Measurements from ENCODE around the gene CAPN14.

The CAPN14 gene

GRCh38 chr2:31222071-31222470, 4.8 kb upstream of the CAPN14 start:
- Histone ChIP-seq H3K9ac (ENCODE audit: low read depth, low read length) (no peak overlapping the region), H3K4me3 (ENCODE audit: low read length) (no peak overlapping the region), H3K27ac (ENCODE audit: low read depth, low read length) (no peak overlapping the region), H3K9me3 (ENCODE audit: insufficient read depth, low read depth, low read length) (no peaks in the 10 kb centered on the region), H3K27me3 (ENCODE audit: insufficient read depth, low read length) (no peaks in the 10 kb centered on the region; the same call in 1 of the 2 replicates), H3K36me3 (ENCODE audit: insufficient read depth, low read length) (no peaks in the 10 kb centered on the region), H3K4me1 (ENCODE audit: insufficient read depth, low read length) (no peaks in the 10 kb centered on the region)
- WGBS, result 98% methylated on average over 4 of the region's 4 CpGs

- no peak overlapping the region for H3K9ac ChIP-seq (ENCODE audit: low read depth, low read length)
- no peaks in the 10 kb centered on the region for H3K9me3 ChIP-seq (ENCODE audit: insufficient read depth, low read depth, low read length)
- no peak overlapping the region for H3K27ac ChIP-seq (ENCODE audit: low read depth, low read length)
- no peaks in the 10 kb centered on the region for H3K36me3 ChIP-seq (ENCODE audit: insufficient read depth, low read length)
- no peak overlapping the region for H3K4me3 ChIP-seq (ENCODE audit: low read length)
- no peaks in the 10 kb centered on the region for H3K4me1 ChIP-seq (ENCODE audit: insufficient read depth, low read length)
- no peaks in the 10 kb centered on the region; the same call in 1 of the 2 replicates for H3K27me3 ChIP-seq (ENCODE audit: insufficient read depth, low read length)
- 87% methylated on average over 6 of the region's 6 CpGs for WGBS
Measured at GRCh38 chr2:31221544-31221943, 4.2 kb upstream of the CAPN14 start.

- Histone ChIP-seq H3K9me3 (ENCODE audit: insufficient read depth, low read depth, low read length) (no peaks in the 10 kb centered on the region), H3K9ac (ENCODE audit: low read depth, low read length) (no peak overlapping the region), H3K27me3 (ENCODE audit: insufficient read depth, low read length) (no peaks in the 10 kb centered on the region; the same call in 1 of the 2 replicates), H3K36me3 (ENCODE audit: insufficient read depth, low read length) (no peaks in the 10 kb centered on the region), H3K4me3 (ENCODE audit: low read length) (no peak overlapping the region), H3K27ac (ENCODE audit: low read depth, low read length) (no peak overlapping the region), H3K4me1 (ENCODE audit: insufficient read depth, low read length) (no peaks in the 10 kb centered on the region)
- 93% methylated on average over 11 of the region's 11 CpGs for WGBS
Measured at GRCh38 chr2:31219131-31219969, 2.0 kb upstream of the CAPN14 start.

- no peaks in the 10 kb centered on the region for H3K36me3 ChIP-seq (ENCODE audit: insufficient read depth, low read length)
- WGBS, result 90% methylated on average over 5 of the region's 5 CpGs
- H3K9me3 ChIP-seq (ENCODE audit: insufficient read depth, low read depth, low read length), result no peaks in the 10 kb centered on the region
- H3K4me1 ChIP-seq (ENCODE audit: insufficient read depth, low read length), result peaks cover 5% of the 10 kb centered on the region; the same call in 1 of the 2 replicates
- H3K4me3 ChIP-seq (ENCODE audit: low read length), result no peak overlapping the region
- no peak overlapping the region for H3K27ac ChIP-seq (ENCODE audit: low read depth, low read length)
- no peak overlapping the region for H3K9ac ChIP-seq (ENCODE audit: low read depth, low read length)
- no peaks in the 10 kb centered on the region; the same call in 1 of the 2 replicates for H3K27me3 ChIP-seq (ENCODE audit: insufficient read depth, low read length)
Measured at GRCh38 chr2:31216734-31217133, 581 bp downstream of the CAPN14 start.

GRCh38 chr2:31214444-31214915, 2.8 kb downstream of the CAPN14 start:
- Histone ChIP-seq H3K9ac (ENCODE audit: low read depth, low read length) (no peak overlapping the region), H3K27ac (ENCODE audit: low read depth, low read length) (no peak overlapping the region), H3K36me3 (ENCODE audit: insufficient read depth, low read length) (no peaks in the 10 kb centered on the region), H3K4me3 (ENCODE audit: low read length) (no peak overlapping the region), H3K9me3 (ENCODE audit: insufficient read depth, low read depth, low read length) (no peaks in the 10 kb centered on the region), H3K4me1 (ENCODE audit: insufficient read depth, low read length) (peaks cover 5% of the 10 kb centered on the region; the same call in 1 of the 2 replicates), H3K27me3 (ENCODE audit: insufficient read depth, low read length) (no peaks in the 10 kb centered on the region; the same call in 1 of the 2 replicates)
- WGBS, result 95% methylated on average over 8 of the region's 8 CpGs

- H3K9ac ChIP-seq (ENCODE audit: low read depth, low read length), result no peak overlapping the region
- H3K27me3 ChIP-seq (ENCODE audit: insufficient read depth, low read length), result no peaks in the 10 kb centered on the region
- WGBS, result 59% methylated on average over 3 of the region's 4 CpGs
- H3K4me1 ChIP-seq (ENCODE audit: insufficient read depth, low read length), result peaks cover 5% of the 10 kb centered on the region; the same call in 1 of the 2 replicates
- H3K36me3 ChIP-seq (ENCODE audit: insufficient read depth, low read length), result no peaks in the 10 kb centered on the region
- H3K9me3 ChIP-seq (ENCODE audit: insufficient read depth, low read depth, low read length), result no peaks in the 10 kb centered on the region
- no peak overlapping the region for H3K4me3 ChIP-seq (ENCODE audit: low read length)
- H3K27ac ChIP-seq (ENCODE audit: low read depth, low read length), result no peak overlapping the region
Measured at GRCh38 chr2:31213601-31214443, 3.5 kb downstream of the CAPN14 start.

GRCh38 chr2:31212659-31213600, 4.4 kb downstream of the CAPN14 start:
- Histone ChIP-seq H3K36me3 (ENCODE audit: insufficient read depth, low read length) (no peaks in the 10 kb centered on the region), H3K9ac (ENCODE audit: low read depth, low read length) (no peak overlapping the region), H3K4me3 (ENCODE audit: low read length) (no peak overlapping the region), H3K27ac (ENCODE audit: low read depth, low read length) (no peak overlapping the region), H3K27me3 (ENCODE audit: insufficient read depth, low read length) (no peaks in the 10 kb centered on the region), H3K9me3 (ENCODE audit: insufficient read depth, low read depth, low read length) (no peaks in the 10 kb centered on the region), H3K4me1 (ENCODE audit: insufficient read depth, low read length) (peaks cover 9% of the 10 kb centered on the region; the same call in 1 of the 2 replicates)
- WGBS, result 77% methylated on average over 9 of the region's 9 CpGs

GRCh38 chr2:31208240-31208639, 9.1 kb downstream of the CAPN14 start:
- Histone ChIP-seq H3K4me1 (ENCODE audit: insufficient read depth, low read length) (peaks cover 12% of the 10 kb centered on the region; the same call in 1 of the 2 replicates), H3K27me3 (ENCODE audit: insufficient read depth, low read length) (no peaks in the 10 kb centered on the region), H3K4me3 (ENCODE audit: low read length) (no peak overlapping the region), H3K27ac (ENCODE audit: low read depth, low read length) (peak overlapping the region; percentile 28; the same call in 1 of the 2 replicates), H3K36me3 (ENCODE audit: insufficient read depth, low read length) (no peaks in the 10 kb centered on the region), H3K9ac (ENCODE audit: low read depth, low read length) (no peak overlapping the region), H3K9me3 (ENCODE audit: insufficient read depth, low read depth, low read length) (no peaks in the 10 kb centered on the region)
- WGBS, result no CpG with 5 or more reads among the region's 1 CpG

- no peaks in the 10 kb centered on the region for H3K9me3 ChIP-seq (ENCODE audit: insufficient read depth, low read depth, low read length)
- H3K36me3 ChIP-seq (ENCODE audit: insufficient read depth, low read length), result no peaks in the 10 kb centered on the region
- H3K27me3 ChIP-seq (ENCODE audit: insufficient read depth, low read length), result no peaks in the 10 kb centered on the region
- H3K4me3 ChIP-seq (ENCODE audit: low read length), result no peak overlapping the region
- H3K4me1 ChIP-seq (ENCODE audit: insufficient read depth, low read length), result 0 out of 2 replicates have a peak, but pooled peaks cover 8% of the 10 kb centered on the region
- H3K9ac ChIP-seq (ENCODE audit: low read depth, low read length), result no peak overlapping the region
- H3K27ac ChIP-seq (ENCODE audit: low read depth, low read length), result peak overlapping the region; percentile 28; the same call in 1 of the 2 replicates
- WGBS, result 31% methylated on average over 2 of the region's 2 CpGs
Measured at GRCh38 chr2:31207790-31208189, 9.5 kb downstream of the CAPN14 start.

- H3K9me3 ChIP-seq (ENCODE audit: insufficient read depth, low read depth, low read length), result no peaks in the 10 kb centered on the region
- no peak overlapping the region for H3K27ac ChIP-seq (ENCODE audit: low read depth, low read length)
- H3K4me1 ChIP-seq (ENCODE audit: insufficient read depth, low read length), result 0 out of 2 replicates have a peak, but pooled peaks cover 8% of the 10 kb centered on the region
- H3K4me3 ChIP-seq (ENCODE audit: low read length), result no peak overlapping the region
- WGBS, result 90% methylated on average over 3 of the region's 3 CpGs
- H3K27me3 ChIP-seq (ENCODE audit: insufficient read depth, low read length), result no peaks in the 10 kb centered on the region
- H3K36me3 ChIP-seq (ENCODE audit: insufficient read depth, low read length), result no peaks in the 10 kb centered on the region
- no peak overlapping the region for H3K9ac ChIP-seq (ENCODE audit: low read depth, low read length)
Measured at GRCh38 chr2:31205613-31206012, 11.7 kb downstream of the CAPN14 start.

Measured in HUES64 (cell line).